NOMO-1 (cell line): ENCODE data around the gene KCNK3.
A peak's percentile ranks its signal among the peaks of the same experiment; 100 is the strongest.

Experiments used
- DNase-seq, 2 experiments: peaks; one replicate each; lab custom pipeline; 2025; ENCODE audit not compliant: unreplicated experiment in 2 of 2; lab: John Stamatoyannopoulos, UW

KCNK3 gene

DNA sequence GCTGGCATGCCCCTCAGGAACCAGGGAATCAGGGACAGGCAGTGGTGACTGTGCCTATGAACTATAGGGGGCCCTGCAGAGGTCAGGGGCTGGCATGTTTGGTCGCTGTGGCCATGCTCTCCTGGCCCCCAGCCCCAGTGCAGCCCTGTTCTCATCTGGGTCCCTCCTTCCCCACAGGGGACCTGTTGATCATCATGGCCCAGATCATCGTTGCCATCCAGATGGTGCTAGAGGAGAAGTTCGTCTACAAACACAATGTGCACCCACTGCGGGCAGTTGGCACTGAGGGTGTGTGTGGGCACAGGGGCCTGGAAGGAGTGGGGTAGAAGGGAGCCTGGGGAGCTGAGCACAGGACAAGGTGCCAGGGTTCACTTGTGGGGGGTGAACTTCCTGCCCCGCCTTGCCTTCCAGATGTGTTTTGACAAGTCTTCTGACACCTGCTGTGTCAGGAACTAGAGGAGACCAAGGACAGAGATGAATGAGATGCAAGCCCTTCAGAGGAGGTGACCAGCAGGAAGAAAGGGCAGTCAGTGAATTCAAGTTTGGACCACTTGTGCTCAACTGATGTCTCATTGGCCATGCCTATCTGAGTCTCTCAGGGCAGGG lies 83.8 kb downstream of the KCNK3 start:
- DNase-seq = no peak

DNA sequence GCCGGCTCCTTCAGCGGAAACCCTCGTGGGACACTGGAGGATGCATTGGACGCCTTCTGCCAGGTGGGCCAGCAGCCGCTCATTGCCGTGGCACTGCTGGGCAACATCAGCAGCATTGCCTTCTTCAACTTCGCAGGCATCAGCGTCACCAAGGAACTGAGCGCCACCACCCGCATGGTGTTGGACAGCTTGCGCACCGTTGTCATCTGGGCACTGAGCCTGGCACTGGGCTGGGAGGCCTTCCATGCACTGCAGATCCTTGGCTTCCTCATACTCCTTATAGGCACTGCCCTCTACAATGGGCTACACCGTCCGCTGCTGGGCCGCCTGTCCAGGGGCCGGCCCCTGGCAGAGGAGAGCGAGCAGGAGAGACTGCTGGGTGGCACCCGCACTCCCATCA lies 85.6 kb downstream of the KCNK3 start:
- no peak for DNase-seq

DNA sequence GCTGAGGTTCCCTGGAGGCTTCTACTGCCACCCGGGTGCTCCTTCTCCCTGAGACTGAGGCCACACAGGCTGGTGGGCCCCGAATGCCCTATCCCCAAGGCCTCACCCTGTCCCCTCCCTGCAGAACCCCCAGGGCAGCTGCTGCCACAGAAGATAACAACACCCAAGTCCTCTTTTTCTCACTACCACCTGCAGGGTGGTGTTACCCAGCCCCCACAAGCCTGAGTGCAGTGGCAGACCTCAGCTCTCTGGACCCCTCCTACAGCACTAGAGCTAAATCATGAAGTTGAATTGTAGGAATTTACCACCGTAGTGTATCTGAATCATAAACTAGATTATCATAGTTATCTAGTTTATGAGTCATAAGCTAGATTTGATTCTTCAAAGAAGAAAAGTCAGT lies 86.0 kb downstream of the KCNK3 start:
- no peak for DNase-seq

DNA sequence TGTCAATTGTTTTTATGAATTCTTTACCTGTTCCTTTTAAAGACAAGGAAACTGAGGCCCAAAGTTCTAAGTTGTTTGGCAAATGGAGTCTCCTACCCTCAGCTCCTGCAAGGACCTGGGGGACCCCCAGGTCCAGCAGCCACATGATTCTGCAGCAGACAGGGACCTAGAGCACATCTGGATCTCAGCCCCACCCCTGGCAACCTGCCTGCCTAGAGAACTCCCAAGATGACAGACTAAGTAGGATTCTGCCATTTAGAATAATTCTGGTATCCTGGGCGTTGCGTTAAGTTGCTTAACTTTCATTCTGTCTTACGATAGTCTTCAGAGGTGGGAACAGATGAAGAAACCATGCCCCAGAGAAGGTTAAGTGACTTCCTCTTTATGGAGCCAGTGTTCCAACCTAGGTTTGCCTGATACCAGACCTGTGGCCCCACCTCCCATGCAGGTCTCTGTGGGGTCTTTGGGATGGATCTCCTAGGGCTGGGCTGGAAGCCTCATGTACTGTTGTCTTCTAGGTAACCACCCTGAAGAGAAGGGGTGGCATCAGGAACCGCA lies 87.8 kb downstream of the KCNK3 start:
- DNase-seq = peak; percentile 38 to 76
